Measurements from ENCODE around the gene CYP26C1.
"Not testable (repeated sequence)": the region's sequence is repeated elsewhere in the genome, so short reads cannot be mapped to it uniquely, and the experiment has no call there.

The CYP26C1 gene

DNA sequence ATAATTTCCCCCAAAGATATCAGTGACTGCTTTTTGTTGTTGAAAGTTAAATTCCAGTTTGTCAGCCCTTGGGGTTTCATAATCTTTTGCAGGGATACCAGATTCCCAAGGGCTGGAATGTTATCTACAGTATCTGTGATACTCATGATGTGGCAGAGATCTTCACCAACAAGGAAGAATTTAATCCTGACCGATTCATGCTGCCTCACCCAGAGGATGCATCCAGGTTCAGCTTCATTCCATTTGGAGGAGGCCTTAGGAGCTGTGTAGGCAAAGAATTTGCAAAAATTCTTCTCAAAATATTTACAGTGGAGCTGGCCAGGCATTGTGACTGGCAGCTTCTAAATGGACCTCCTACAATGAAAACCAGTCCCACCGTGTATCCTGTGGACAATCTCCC lies 16.3 kb downstream of the CYP26C1 start:
- in situ Hi-C loops (cut with MboI; ENCODE audit: low sequenced_read_pairs), result no loop called here

DNA sequence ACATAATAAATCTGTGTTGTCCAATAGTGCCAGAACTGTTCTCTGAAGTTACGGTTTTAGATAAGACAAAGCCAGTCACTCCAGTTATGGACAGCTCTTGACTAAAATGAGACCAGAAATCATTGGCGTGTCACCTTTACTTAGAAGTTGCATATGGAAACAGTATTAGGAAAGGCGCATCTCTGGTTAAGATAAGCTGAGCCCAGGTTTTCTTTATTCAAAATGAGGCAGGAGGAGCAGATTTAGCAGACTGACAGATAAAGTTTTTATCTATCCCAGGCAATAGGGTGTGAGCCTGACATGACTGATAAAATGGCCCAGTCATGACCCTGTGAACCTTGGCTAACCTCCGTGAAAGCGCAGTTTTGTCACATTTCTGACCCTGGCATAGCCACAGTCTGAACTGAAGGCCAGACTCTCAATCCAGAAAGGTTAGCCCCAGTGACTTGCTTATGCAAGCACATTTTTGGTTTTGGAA lies 17.3 kb downstream of the CYP26C1 start:
- in situ Hi-C loops (cut with MboI; ENCODE audit: low sequenced_read_pairs), result no loop called here

DNA sequence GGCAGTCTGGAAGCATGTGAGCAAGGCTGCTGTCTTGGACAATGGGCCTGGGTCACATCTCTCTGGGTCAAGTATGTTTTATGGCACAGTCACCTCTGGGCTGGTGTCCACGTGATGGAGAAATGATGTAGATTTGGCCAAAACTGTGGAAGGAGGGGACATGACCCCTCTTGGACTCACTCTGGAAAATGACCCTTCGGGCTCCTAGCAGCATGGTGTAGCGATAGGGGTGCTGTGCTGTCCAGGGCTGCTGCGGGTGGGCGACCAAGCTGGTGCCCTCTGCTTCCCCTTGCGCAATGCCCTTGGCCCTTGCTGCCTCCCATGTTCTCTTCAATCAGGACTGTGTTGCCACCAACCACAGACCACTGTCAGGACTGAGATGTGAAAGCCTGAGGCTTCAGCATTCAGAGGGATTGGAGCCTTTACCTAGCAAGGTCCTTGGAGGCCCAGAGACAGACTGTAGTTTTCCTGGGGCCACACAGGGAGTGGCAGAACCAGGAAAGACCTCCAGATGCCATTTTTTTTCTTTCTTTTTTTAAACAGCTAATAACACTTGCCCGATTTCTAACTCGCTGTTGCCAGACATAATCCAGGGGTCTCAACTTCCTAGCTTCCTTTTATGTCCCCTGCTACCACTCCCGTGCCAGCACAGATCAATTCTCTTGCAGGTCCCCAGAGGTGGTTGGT lies 19.2 kb downstream of the CYP26C1 start:
- in situ Hi-C loops (cut with MboI; ENCODE audit: low sequenced_read_pairs), result loop anchor here (10.0 kb wide), 1 partner anchor 265 kb away; no protein-coding TSS in a partner anchor

DNA sequence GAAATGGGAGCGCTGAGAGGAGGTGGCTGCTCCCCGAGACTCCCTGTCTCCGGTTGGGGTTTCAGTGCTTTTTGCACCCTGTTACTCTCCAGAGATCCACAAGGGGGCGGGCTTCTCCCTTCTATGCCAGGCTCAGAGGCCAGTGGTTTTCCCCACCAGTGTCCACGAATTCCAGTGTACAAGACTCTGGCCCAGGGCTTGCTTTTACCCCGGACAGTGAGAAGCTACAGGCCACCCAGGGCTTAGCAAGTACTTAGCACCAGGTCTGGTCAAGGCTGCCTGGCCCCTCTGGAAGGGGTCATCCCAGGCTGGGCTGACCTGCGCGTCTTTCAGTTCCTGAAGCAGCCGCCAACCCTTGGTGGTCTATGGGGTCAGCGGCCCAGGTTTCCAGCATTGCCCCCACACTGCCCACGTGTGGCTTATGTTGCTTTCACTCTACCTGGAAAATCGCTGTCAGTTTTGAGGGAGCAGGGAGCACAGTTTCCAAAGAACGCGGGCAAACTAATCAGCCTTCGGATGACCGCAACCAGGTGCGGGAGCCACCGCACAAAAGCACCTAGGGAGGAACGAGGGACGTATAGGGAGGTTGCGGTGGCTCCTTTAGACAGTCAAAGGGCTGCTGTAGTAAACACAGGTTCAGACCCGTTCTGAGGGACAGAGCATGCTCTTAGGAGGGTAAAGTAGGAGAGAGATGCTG lies 19.9 kb downstream of the CYP26C1 start:
- in situ Hi-C loops (cut with MboI; ENCODE audit: low sequenced_read_pairs), result loop anchor here (10.0 kb wide), 1 partner anchor 264 kb away; no protein-coding TSS in a partner anchor

DNA sequence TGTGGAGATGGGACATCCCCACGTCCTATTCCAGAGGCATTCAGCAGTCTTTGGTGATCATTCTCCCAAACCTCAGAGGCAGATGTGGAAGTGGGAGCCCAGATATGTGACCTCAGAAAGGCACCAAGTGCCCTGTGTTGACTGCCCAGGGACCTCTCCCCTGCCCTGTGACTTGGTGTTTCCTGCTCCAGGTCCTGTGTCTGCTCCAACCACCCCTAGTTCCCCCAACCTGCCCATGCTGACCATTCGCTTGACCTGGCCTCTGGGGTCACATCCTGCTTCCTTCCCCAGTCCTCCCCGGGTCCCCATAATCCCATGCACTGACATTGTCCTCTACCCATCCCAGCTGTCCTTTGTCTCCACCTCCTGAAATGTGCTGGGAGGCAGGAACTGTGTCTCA lies 20.7 kb downstream of the CYP26C1 start:
- in situ Hi-C loops (cut with MboI; ENCODE audit: low sequenced_read_pairs), result loop anchor here (10.0 kb wide), 1 partner anchor 263 kb away; no protein-coding TSS in a partner anchor

DNA sequence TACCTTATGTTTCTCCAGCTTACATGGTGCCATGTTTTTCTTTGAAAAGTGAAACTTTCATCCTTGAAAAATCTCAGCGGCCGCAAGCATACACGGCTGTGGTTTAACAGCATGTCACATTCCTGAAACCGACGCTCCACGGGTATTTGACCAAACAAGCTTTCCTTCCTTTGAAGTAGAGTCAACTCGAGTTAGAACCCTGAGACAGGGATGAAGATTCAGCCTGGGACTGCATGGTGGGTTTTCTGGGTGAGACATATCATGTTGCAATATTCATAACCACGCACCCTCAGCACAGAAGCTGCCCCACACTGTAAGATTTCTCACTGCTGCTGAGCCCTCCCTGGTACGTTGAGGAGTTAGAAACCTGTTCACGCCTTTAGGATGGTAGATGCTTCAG lies 21.2 kb downstream of the CYP26C1 start:
- in situ Hi-C loops (cut with MboI; ENCODE audit: low sequenced_read_pairs), result loop anchor here (10.0 kb wide), 1 partner anchor 263 kb away; no protein-coding TSS in a partner anchor

DNA sequence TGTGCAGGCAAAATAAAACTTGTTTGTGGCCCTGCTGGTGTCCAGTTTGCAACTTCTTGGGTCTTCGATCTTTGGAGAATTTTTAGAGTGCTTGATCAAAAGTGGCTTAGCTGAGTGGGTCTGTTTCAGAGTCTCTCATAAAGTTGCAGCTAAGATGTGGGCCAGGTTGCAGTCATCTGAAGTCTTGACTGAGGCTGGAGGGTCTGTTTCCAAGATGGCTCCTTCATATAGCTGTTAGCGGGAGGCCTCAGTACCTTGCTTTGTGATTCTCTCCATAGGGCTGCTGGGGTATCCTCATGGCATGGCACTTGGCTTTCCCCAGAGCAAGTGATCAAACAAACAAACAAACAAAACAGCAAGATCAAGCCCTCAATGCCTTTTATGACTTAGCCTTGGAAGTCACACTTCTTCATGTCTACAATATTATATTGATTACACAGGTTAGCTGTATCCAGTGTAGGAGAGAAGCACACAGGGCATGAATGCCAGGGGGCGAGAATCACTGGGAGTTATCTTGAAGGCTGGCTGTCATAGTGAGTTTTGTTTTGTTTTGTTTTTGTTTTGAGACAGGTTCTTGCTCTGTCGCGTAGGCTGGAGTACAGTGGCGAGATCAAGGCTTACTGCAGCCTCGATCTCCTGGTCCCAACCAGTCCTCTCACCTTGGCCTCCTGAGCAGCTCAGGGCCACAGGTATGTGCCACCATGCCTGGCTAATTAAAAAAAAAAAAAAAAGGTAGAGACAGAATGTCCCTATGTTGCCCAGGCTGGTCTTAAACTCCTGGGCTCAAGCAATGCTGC lies 23.3 kb downstream of the CYP26C1 start:
- in situ Hi-C loops (cut with MboI; ENCODE audit: low sequenced_read_pairs), result loop anchor here (10.0 kb wide), 1 partner anchor 261 kb away; no protein-coding TSS in a partner anchor

DNA sequence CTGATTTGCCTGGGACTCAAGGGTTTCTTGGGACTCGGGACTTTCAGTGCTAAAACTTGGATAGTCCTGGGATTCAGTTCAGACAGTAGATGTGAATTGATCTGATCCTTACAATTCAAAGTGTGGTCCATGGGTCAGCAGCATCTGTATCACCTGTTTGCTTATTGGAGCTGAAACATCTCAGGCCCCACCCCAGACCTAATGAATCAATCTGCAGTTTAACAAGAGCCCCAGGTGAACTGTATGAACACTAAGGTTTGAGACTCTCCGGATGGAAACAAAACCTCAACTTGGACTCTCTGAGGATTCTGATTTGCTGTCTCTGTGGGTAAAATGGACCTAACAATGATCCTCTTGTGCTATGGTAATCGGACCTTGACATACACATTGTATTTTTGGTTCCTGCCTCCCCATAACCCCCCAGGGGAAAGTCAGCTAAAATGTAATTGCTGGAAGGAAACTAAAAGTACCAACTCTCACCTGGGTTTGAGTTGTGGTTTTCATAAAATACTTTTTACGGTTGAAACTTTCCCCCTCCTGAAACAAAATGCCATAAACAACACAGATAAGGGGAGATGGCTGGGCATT lies 24.8 kb downstream of the CYP26C1 start:
- in situ Hi-C loops (cut with MboI; ENCODE audit: low sequenced_read_pairs), result loop anchor here (10.0 kb wide), 1 partner anchor 259 kb away; no protein-coding TSS in a partner anchor

DNA sequence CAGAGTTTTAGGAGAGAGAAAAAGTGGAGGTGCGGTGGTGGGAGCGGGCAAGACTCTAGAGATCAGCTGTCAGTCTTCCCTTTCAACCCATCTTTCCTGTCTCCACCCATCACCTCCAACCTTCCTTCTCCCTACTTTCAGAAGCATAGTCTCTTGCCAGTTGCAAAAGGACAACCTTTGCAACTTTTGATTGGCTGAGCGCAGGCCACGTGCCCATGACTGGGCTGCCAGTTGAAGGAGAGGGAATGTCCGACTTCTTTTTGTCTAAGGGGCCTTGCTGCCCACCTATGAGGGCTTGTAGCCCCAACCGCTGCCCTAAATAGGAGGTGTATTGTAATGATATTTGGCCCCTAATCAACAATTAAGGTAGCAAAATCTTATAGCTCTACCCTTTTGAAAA lies 25.7 kb downstream of the CYP26C1 start:
- in situ Hi-C loops (cut with MboI; ENCODE audit: low sequenced_read_pairs), result loop anchor here (10.0 kb wide), 1 partner anchor 259 kb away; no protein-coding TSS in a partner anchor

DNA sequence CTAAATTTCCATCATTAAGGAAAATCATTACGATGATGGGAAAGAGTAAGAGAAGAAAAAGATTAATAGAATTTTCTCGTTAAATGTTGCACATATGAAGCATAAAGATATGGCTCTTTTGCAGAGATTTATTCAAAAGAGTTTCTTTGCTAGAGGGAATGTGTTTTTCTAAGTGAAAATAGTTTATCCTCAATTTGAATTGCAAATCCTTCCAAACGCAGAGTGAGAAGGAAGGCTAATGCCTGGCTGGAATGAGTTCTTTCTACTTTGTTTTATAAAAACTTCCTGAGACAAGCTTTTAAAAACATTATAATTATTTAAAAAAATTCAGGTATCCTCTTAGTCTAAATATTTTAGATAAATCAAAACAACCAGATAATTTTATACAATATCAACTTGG lies 27.2 kb downstream of the CYP26C1 start:
- in situ Hi-C loops (cut with MboI; ENCODE audit: low sequenced_read_pairs), result loop anchor here (10.0 kb wide), 1 partner anchor 257 kb away; no protein-coding TSS in a partner anchor

DNA sequence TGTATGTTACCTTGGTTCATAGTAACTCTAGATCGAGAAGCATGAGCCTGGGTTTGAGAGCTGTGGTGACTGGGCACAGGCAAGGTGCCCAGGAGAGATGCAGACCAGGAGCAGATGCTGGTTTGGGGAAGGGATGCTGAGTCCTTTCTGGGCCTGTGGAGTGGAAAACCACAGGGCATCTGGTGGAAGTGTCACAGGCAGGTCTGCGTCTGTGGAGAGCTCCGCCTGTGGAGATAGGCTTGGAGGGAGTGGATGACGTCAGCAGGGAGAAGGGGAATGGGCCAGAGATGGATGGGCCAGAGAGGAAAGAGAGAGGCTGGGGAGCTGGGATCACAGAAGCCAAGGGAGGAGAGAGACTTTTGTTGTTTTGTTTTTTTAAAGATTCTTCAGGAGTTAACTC lies 27.9 kb downstream of the CYP26C1 start:
- in situ Hi-C loops (cut with MboI; ENCODE audit: low sequenced_read_pairs), result loop anchor here (10.0 kb wide), 1 partner anchor 256 kb away; no protein-coding TSS in a partner anchor

DNA sequence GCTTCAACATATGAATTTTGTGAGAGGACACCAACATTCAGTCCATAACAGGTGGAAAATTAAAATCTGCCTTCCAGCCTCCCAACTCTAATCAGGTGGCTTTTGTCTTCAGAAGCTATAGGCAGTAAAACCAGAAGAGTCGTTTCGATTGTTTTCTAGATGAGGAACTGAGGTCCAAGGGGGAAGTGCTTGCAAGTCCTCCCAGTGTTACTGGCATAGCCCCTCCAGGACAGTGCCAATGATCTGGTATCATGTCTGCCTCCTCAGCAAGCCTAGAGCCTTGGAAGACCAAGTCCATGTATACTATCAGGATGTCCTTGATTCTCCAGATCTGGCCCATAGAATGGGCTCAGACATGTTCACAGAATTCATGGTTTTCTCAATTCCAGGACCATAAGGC lies 30.0 kb downstream of the CYP26C1 start:
- in situ Hi-C loops (cut with MboI; ENCODE audit: low sequenced_read_pairs), result no loop called here

DNA sequence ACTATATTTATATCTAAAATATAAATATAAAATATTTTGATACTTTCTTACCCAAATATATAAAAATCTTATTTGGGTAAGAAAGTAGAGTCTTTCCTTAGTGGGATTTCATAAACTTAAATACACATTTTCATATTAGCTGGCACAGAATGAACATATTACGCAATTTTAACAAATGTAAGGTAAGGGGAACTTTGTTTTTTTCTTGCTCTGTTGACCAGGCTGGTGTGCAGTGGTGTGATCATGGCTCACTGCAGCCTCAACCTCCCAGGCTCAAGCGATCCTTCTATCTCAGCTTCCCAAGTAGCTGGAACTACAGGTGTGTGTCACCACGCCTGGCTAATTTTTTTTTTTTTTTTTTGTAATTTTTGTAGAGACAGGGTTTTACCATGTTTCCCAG lies 31.4 kb downstream of the CYP26C1 start:
- in situ Hi-C loops (cut with MboI; ENCODE audit: low sequenced_read_pairs), result no loop called here

DNA sequence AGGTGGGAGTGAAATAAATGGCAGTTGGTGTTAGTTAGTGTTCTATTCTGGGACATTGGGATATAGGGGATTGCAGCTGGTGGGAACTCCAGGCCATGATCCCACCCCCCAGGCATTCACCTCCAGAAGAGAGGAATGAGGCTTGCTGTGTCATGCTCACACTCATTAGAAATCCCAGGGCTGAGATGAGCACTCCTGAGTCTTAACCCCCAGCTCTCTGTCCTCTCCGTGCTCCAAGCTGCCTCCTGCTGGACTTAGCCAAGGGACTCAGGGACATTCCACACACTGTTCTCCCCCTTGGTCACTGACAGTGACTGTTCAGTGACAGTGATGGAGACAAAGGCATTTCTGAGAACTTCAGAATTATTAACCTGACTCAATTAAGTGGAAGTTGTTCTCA lies 34.6 kb downstream of the CYP26C1 start:
- in situ Hi-C loops (cut with MboI; ENCODE audit: low sequenced_read_pairs), result no loop called here

DNA sequence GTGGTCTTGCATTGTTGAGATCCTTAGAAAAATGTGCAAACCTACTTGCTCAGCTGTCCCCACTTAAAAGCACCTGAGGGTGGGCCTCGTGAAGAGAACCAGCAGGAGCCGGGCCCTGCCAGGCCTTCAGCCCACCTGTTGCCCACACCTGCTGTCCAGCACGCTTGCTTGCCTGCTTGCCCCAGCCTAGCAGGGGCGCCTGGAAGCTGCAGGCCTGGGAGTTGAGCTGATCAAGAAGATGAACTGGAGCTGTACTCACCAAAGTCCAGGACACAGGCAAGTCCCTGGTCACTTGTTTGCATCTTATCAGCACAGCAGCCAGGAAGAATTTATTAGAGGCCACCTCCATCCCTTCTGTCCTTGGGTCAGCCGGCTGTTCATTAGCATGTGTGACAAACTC lies 36.3 kb downstream of the CYP26C1 start:
- in situ Hi-C loops (cut with MboI; ENCODE audit: low sequenced_read_pairs), result no loop called here

DNA sequence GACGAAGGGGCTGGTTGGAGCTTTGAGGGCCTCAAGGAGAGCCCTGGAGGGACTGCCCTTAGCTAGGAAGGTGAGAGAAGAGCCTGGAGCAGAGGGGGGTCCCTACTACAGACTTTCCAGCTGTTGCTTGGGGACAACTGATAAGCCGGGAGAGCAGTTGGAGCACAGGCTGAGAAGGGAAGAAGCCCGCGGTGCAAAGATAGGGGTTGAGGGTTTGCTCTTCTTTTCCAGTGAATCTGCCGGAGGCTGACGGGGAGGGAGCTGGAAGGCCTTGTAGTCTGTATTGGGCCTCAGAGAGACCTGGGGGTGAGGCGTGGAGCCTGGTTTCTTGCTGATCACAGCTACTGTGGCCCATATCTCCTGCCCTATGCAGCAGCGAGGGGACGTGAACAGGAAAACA lies 36.8 kb downstream of the CYP26C1 start:
- in situ Hi-C loops (cut with MboI; ENCODE audit: low sequenced_read_pairs), result no loop called here

DNA sequence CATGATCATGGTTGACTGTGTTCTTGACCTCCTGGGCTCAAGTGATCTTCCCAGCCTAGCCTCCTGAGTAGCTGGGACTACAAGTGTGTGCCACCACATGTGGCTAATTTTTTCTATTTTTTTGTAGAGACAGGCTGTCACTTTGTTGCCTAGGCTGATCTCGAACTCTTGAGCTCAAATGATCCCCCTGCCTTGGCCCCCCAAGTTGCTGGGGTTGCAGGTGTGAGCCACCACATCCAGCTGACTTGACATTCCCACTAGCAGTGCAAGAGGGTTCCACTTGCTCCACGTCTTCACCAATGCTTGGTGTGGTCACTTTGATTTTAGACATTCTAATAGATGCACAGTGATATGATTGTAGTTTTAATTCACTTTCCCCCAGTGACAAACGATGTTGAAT lies 38.2 kb downstream of the CYP26C1 start:
- in situ Hi-C loops (cut with MboI; ENCODE audit: low sequenced_read_pairs), result no loop called here

DNA sequence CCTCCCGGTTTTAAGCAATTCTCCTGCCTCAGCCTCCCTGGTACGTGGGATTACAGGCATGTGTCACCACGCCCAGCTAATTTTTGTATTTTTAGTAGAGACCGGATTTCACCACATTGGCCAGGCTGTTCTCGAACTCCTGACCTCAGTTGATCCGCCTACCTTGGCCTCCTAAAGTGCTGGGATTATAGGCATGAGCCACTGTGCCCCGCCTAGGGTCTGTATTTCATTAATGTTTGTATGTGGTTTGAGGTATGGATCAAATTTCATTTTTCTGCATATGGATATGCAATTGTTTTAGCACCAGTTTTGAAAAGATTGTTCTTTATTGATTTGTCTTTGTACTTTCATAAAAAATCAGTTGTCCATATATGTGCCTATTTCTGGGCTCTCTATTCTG lies 39.1 kb downstream of the CYP26C1 start:
- in situ Hi-C loops (cut with MboI; ENCODE audit: low sequenced_read_pairs), result no loop called here

DNA sequence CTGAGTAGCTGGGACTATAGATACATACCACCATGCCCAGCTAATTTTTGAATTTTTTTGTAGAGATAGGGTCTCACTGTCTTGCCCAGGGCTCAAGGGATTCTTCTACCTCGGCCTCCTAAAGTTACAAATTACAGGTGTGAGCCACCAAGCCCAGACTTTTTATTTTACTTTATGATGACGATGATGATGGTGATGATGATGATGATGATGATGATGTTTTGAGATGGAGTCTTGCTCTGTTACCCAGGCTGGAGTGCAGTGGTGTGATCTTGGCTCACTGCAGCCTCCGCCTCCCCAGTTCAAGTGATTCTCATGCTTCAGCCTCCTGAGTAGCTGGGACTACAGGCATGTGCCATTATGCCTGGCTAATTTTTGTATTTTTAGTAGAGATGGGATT lies 40.5 kb downstream of the CYP26C1 start:
- in situ Hi-C loops (cut with MboI; ENCODE audit: low sequenced_read_pairs), result not testable (repeated sequence)

DNA sequence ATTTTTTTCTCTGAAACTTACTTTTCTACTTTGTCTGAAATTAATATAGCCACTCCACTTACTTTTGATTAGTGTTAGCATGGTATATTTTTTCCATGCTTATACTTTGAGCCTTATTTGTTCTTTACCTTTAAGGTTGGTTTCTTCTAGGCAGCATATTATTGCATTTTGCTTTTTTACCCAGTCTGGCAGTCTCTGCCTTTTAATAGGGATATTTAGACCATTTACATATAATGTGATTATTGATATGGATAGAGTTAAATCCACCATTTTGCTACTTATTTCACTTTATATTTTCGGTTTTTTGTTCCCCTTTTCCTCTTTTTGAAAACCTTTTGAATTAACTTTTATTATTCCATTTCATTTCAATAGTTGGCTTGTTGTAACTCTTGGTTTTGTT lies 43.4 kb downstream of the CYP26C1 start:
- in situ Hi-C loops (cut with MboI; ENCODE audit: low sequenced_read_pairs), result no loop called here

DNA sequence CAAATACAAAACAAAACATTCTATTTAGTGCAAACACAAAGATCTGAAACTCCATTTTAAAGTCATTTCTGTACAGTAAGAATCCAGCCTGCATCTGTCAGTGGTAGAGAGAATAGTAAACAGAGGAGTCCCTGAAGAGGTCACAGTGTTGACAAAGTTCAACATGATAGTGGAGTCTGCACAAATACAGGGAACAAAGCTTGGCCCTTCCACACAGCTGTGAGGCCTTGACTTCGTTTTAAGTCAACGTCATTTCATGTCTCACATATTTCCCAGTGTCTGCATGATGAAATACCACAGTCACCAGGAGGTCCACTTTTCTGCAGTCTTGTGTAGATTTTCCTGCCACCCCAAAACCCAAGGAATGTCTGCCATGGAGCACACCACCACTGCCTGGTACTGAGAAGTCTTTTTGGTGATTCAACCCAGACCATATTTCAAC lies 46.1 kb downstream of the CYP26C1 start:
- in situ Hi-C loops (cut with MboI; ENCODE audit: low sequenced_read_pairs), result no loop called here
